IPS-NIHi7 (cell line): ENCODE results near the gene CAMTA1.

Experiments used
- DNase-seq: peaks from one replicate; pipeline ENCODE4 v3.0.0; 2012; ENCODE audit warnings: mixed read lengths; ENCODE audit errors: extremely low spot score

Gene CAMTA1

DNA sequence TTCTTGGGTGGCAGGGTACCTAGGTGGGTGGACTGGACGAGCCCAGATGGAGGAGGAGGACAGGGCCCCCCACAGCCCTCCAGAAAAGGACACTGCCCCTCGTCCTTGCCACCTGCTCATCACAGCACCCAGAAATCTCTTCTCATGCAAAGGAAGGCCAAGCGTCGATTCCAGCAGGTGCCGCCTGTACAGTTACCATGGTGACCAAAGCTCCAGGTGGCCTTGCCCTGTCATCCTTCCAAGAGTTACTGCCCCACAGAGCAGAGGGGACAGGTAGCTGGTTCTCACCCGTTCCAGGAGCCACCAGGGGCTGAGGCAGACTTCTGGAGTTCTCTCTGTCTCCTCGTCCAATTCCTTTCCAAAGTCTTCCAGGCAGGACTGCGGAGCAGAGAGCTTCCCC lies 865.9 kb downstream of the CAMTA1 start:
- DNase-seq: no peak

DNA sequence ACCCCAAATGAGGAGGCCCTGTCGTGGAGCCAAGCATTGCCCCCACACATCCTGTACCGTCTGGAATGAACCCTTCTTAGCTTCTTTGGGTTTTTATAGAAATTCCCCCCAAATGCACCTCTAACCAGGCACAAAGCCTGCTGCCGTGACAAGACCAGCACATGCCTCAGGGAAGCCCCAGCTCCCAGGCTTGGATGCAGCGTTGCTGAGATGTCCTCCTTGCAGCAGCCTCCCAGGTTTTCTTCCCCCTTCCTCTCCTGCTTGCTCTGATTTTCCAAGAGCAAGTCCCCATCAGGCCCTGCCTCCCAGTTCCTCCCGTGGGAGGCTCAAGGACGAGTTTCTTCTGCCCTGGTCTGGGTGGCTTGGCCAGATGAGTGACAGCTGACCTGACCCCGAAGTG lies 866.8 kb downstream of the CAMTA1 start:
- no peak for DNase-seq

DNA sequence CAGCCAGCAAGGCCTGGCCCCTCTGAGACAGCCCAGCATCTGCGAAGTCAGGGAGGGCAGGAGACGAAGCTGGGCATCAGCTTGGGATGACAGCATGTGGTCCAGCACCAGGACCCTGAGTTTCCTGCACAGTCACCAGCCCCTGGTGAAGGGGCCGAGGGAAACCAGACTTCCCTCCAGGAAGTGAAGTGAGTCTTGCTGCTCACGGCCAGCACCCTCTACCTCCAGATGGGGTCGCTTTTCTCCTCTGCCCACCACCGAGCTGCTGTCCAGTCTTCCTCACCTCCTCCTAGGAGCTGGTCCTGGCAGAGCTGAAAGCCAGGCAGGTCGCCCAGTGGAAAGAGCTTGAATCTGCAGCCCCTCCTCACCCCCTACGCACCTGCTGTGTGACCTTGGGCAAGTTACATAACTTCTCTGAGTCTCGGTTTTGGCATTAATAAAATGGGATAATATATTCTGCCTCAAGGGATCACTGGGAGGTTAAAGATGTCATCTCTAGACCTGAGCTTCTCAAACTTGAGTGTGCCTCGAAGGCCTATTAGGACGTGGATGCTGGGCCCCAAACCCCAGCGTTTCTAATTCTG lies 867.4 kb downstream of the CAMTA1 start:
- DNase-seq: peak; percentile 35

DNA sequence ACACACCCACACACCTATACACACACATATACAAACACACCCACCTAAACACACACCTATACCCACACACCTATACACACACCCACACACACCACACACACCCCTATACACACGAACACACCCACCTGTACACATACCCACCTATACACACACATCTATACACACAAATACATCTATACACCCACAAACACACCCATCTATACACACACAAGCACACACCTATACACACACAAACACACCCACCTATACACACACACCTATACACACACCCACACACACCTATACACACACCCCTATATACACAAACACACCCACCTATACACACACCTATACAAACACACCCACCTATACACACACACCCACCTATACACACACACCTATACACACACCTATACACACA lies 869.5 kb downstream of the CAMTA1 start:
- DNase-seq: no peak

DNA sequence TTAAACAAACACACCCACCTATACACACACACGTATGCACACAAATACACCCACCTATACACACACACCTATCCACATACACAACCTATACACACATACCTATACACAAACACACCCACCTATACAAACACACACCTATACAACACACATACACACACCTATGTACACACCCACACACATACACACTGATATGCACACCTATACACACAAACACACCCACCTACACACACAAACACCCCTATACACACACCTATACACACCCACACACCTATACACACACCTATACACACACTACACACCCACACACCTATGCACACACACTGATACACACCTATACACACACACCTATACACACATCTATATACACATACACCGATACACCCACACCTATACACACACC lies 870.1 kb downstream of the CAMTA1 start:
- DNase-seq: no peak

DNA sequence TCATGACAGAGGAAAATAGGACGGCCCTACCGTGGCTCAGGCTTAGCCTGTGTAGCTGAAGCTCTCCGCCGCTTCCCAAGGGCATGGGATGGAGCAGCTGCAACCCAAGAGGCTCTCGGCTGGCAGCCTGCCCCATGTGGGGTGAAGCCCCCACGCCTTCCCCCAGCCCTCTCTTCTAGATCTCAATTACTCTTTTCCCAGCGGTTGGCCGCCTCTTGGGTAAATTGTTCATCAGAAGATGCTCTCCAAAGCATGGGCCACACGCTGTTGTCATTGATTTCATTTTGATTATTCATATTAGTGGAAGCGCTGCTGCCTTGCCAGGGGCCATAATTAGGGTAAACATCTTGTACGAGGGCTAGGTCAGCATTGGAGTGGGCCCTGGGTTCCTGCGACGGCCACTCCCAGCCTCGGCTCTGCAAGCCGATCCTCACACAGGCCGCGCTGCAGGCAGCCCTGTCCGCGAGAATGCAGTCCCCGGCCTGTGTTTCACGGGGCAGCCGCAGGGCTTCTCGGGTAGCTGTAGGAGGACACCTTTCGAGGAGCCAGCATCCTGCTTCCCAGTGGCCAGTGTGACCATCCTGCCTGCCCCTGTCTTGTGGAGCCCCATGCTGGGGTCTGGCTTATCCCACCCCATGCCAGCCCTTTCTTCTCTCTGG lies 871.4 kb downstream of the CAMTA1 start:
- DNase-seq: no peak

DNA sequence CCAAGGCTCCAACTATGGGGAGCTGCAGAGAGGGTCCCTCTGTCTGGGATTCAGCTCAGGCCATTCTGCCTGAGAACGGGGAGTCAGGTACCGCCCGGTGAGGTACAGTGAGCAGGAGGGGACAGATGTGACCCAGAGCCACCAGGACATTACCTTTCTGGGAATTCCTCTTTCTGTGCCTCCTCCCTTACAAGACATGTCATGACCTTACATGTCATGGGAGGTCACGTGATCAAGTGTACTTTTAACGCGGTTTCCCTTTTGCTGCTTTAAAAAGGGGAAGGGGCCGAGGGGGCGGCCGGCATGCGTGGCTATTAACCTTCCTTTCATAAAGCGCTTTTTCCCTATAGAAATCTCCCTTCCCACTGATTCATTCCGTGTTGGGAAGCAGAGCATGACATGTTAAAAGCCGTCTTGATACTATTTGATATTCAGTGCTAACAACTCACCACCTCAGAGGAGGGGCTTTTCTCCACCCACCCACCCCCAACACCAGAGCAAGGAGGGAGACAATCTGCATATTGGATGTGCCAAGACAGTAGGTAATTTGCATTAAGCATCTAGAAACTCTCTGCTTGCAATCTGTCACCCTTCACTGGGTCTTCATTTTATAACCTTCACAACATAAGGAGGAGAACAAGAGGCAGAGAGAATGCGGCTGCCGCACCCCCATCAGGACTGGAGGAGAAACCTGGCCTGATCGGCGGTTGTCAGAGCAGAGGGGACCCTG lies 872.2 kb downstream of the CAMTA1 start:
- DNase-seq: no peak

DNA sequence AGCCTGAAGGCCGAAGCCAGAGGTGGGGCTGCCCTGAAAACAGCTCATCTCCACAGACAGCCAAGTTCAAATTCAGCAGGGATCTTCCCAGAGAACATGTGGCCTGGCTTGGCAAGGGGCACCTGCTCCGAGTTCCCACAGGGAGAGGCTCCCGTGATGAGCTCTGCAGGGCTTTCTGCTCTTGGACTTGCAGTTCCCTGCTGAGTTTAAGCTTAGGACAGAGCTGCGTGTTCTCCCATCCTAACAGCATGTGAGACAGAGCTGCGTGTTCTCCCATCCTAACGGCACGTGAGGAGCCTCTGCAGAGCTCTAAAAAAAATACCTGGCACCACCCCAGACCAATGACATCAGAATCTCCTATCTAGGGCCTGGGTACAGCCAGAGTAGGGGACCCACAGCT lies 872.8 kb downstream of the CAMTA1 start:
- no peak for DNase-seq

DNA sequence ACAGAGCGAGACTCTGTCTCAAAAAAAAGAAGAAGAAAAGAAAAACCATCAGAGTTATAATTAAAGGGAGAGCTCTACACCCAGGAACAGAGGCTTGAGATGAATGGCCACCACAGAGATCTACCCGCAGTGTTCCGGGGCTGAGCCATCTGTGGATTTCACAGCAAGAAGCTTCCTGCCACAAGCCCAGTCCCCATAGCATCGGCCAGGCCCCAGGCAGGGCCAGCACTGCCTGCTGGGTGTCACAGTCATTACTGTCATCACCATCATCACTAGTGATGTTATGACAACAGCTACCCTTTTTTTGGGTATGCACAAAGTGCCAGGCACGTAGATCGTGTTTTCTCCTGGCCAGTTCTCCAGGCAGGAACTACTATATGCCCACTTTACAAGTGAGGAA lies 874.3 kb downstream of the CAMTA1 start:
- DNase-seq: no peak

DNA sequence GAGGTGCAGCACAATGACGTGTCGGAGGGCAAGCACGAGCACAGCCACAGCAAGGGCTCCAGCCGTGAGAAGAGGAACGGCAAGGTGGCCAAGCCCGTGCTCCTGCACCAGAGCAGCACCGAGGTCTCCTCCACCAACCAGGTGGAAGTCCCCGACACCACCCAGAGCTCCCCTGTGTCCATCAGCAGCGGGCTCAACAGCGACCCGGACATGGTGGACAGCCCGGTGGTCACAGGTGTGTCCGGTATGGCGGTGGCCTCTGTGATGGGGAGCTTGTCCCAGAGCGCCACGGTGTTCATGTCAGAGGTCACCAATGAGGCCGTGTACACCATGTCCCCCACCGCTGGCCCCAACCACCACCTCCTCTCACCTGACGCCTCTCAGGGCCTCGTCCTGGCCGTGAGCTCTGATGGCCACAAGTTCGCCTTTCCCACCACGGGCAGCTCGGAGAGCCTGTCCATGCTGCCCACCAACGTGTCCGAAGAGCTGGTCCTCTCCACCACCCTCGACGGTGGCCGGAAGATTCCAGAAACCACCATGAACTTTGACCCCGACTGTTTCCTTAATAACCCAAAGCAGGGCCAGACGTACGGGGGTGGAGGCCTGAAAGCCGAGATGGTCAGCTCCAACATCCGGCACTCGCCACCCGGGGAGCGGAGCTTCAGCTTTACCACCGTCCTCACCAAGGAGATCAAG lies 878.3 kb downstream of the CAMTA1 start:
- no peak for DNase-seq

DNA sequence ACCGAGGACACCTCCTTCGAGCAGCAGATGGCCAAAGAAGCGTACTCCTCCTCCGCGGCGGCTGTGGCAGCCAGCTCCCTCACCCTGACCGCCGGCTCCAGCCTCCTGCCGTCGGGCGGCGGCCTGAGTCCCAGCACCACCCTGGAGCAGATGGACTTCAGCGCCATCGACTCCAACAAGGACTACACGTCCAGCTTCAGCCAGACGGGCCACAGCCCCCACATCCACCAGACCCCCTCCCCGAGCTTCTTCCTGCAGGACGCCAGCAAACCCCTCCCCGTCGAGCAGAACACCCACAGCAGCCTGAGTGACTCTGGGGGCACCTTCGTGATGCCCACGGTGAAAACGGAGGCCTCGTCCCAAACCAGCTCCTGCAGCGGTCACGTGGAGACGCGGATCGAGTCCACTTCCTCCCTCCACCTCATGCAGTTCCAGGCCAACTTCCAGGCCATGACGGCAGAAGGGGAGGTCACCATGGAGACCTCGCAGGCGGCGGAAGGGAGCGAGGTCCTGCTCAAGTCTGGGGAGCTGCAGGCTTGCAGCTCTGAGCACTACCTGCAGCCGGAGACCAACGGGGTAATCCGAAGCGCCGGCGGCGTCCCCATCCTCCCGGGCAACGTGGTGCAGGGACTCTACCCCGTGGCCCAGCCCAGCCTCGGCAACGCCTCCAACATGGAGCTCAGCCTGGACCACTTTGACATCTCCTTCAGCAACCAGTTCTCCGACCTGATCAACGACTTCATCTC lies 879.1 kb downstream of the CAMTA1 start:
- no peak for DNase-seq

DNA sequence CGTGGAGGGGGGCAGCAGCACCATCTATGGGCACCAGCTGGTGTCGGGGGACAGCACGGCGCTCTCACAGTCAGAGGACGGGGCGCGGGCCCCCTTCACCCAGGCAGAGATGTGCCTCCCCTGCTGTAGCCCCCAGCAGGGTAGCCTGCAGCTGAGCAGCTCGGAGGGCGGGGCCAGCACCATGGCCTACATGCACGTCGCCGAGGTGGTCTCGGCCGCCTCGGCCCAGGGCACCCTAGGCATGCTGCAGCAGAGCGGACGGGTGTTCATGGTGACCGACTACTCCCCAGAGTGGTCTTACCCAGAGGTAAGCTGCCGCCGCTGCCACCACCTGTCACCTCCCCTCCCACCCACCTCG lies 879.6 kb downstream of the CAMTA1 start:
- DNase-seq: no peak

DNA sequence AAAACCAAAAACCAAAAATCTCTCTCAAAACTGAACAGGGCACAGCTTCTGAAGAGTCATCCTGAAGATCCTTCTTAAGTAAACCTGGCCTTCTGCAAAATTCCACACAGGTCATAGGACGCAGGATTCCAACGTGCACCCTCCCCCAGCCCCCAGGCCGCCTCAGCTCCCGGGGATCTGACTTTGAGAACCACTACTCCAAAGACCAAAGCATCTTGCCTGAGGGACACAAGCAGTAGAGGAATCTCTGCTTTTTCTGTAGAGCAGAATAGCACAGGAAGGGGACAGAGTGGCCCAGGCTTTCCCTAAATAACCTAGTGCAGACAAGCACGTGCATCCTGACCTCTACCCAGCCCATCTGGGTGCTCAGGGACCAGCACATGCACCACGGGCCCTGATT lies 881.0 kb downstream of the CAMTA1 start:
- DNase-seq: no peak

DNA sequence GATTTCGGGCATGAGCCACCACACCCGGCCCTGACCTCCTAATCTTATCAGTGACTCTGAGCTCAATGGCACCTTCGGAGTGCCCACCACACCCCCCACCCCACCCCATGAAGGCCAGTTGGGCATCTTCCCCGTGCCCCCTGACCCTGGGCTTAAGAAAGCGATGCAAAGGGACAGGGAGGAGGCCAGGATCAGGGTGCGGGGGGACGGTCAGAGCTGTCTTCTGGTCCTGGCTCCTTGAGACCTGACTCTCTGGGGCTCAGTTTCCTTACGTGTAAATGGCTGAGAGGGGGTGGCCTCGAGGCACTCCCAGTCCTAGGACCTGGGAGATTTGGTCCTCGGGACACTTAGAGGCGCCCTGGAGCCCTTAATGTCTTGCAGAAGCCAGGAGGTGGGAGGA lies 881.9 kb downstream of the CAMTA1 start:
- DNase-seq: no peak

DNA sequence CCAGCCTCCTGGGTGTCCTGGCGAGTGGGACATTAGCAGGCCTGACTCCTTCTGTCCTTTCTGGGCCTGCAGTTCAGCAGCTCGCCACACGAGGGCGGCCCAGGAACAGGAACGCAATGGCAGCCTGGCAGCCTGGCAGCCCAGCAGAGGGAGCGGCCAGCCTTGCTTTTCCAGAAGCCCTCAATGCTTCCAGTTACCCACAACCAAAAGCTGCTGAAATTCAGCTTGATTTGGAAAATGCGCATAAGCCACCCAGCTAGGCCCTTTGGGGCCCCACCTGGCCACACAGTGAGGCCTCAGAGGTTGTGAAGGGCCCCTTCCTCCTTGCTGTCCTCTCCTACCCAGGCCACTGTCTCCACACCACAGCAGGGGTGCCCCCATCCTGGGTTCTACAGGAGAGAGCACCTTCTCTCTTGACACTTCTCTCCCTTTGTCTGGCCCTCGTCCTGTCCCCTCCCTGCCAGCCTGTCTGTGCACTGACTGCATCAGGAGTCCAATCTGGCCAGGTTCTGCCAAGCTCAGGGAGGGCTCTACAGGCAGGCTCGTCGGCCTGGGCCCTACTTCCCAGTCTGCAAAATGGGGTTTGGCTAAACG lies 882.5 kb downstream of the CAMTA1 start:
- DNase-seq: peak; percentile 93

DNA sequence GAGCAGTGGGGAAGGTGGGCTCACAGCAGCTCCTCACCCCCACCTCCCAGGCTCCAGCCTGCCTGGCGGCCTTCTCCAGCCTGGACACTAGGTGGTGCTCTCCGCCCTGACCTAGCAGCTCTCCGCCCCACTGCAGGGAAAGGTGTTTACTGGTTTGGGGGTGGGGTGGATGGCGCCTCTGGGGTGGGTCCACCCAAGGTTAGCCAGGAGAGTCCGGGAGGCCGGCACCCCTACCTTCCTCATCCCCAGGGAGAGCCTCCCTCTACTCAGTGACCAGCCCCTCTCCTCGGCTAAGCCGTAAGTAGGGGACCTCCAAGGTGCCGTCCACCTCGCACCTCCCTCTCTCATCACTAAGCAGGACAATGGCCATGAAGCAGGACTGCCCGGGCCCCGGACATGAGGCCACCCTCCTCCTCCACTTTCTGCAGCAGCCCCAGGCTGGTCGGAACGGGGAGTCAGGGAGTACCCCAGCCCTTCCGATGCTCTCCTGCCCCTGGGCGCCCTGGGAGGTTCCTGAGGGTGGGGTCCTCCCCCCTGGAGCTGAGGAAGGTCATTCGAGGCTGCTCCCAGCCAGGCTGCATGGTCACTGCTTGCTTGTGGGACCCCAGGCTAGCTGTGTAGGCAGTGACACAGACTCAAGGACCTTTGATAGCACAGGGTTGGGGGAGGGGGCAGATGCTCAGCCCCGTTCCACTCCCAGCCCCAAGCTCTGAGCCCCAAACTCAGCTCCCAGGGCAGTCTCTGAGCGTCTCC lies 884.5 kb downstream of the CAMTA1 start:
- DNase-seq: peak; percentile 91

DNA sequence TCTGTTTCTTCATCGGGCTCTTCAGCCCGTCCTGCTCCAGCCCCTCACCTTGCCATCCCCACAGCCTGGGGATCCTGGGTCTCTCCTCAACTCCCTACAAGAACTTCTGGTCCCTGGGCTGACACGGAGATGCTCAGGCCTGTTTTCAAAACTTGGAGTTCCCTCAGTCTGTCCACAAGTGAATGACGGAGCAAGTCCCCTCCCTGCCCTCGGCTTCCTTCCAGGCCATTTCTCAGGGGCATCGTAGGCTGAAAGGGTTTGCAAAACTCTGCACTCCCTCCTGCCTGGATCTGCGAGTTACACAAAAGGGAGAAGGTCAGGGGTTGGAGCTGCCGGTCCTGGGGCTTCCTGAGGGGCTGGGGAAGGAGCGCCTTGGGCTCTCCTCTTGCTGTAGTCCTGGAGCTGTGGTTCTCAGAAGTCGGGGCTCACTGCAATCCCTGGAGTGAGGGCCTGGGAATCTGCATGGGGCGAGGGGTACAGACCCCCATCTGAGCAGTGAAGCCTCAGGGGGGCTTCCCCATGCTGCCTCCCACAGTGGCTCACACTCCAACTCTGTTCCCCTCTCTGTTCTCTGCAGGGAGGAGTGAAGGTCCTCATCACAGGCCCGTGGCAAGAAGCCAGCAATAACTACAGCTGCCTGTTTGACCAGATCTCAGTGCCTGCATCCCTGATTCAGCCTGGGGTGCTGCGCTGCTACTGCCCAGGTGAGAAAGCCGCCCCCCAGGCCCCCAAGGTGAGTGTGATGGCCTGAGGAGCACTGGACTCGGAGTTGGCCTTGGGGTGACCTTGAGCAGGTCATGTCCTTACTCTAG lies 885.3 kb downstream of the CAMTA1 start:
- DNase-seq: peak; percentile 32

DNA sequence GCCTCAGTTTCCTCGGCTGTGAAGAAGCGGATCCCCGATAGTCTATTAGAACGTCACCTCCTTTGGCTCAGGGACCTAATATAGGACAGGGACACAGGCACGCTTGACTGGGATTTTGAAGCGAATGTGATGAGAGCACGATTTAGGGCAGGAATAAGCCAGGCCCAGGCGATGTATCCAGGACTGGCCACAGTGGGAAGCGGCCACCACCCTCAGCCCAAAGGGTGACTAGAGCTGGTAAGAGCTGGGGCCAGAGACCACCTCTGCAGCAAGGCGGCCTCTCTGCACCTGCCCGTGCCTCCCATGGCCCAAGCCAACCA lies 885.9 kb downstream of the CAMTA1 start:
- DNase-seq: no peak

DNA sequence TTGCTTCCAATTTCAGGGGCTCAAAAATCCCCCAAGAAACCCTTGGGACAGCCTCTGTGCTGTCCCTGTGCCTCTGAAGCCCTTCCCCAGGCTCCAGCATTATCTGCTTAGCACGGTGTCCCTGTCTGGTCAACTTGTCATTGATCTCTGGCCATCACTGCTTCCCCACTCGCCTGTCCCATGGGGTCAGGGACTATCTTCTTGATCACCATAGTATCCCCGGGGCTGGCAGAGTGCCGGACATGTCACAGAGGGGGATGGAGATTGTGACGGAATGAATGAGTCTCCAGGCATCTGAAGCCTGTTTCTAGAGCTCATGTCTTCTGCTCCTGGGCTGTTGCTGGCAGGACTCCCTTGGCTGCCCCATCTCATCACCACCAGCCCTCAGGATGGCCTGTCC lies 886.4 kb downstream of the CAMTA1 start:
- no peak for DNase-seq

DNA sequence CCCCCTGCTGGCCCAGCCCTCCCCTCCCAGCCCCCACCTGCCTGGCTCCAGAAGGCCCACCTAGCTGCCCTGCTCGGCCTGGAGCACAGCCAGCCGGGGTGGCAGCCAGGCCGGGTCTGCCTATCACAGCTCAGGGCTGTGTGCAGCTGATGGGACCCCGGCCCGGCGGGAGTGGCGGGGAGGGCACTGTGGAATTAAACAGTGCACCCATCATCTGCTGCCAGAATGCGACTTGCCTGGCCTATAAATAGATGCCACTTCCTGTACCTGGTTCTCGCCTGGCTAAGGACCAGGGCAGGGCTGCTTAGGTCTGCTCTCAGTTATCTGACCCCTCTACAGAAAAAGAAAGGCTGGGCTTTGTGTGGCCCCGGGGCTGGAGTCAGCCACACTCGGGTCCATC lies 887.6 kb downstream of the CAMTA1 start:
- DNase-seq: no peak
